Sigmoid colon (tissue), 7 donors: ENCODE results near the gene VAV1. TPM values are rescaled to one million over a fixed set of nuclear protein-coding genes. Genes with fewer than 3 reads are reported as not detected.

Experiments
- DNase-seq: peaks from one replicate; pipeline ENCODE4 v3.0.0-alpha.2; 2019
- H3K27ac ChIP-seq, 4 donors: fragments of 200-600 bp; sonication (generic); one replicate each; pipeline ENCODE4 v1.5.1; 2016 to 2019; ENCODE audit warnings: mild to moderate bottlenecking in 1 of 4
- H3K27me3 ChIP-seq, 3 donors: fragments of 200-600 bp; sonication (generic); one replicate each; pipeline ENCODE4 v1.5.1; 2019; ENCODE audit warnings: mild to moderate bottlenecking in 1 of 3
- H3K36me3 ChIP-seq, 4 donors: fragments of 200-600 bp; sonication (generic); one replicate each; pipeline ENCODE4 v1.5.1; 2016 to 2019
- H3K4me1 ChIP-seq, 4 donors: fragments of 200-600 bp; sonication (generic); one replicate each; pipeline ENCODE4 v1.5.1; 2017 to 2019
- H3K4me3 ChIP-seq, 4 donors: fragments of 200-600 bp; sonication (generic); one replicate each; pipeline ENCODE4 v1.5.1; 2017 to 2019; ENCODE audit warnings: mild to moderate bottlenecking in 2 of 4, moderate library complexity in 1 of 4
- H3K9me3 ChIP-seq, 4 donors: fragments of 200-600 bp in 3 of 4; sonication (generic) in 3 of 4; one replicate each; pipeline versions ENCODE4 v1.5.1 to v1.6.1; 2013 to 2019
- CTCF ChIP-seq, 4 experiments: fragments of 450-650 bp in 3 of 4; fragments of 200-600 bp in 1 of 4; IDR thresholded peaks; one replicate each; pipeline ENCODE4 v1.5.1; 2016 to 2019; ENCODE audit warnings: antibody characterized with exemption in 4 of 4, mild to moderate bottlenecking in 3 of 4, moderate library complexity in 2 of 4
- EP300 ChIP-seq, 4 donors: sonication (generic); formaldehyde crosslinking; IDR thresholded peaks; one replicate each; pipeline ENCODE4 v1.6.1; 2017; ENCODE audit warnings: antibody characterized with exemption in 4 of 4
- POLR2A ChIP-seq, 2 donors: fragments of 450-650 bp; IDR thresholded peaks; one replicate each; pipeline ENCODE4 v1.6.1; 2016; ENCODE audit warnings: antibody characterized with exemption in 2 of 2, mild to moderate bottlenecking in 2 of 2, moderate library complexity in 2 of 2
- POLR2AphosphoS5 ChIP-seq, 4 donors: sonication (generic); formaldehyde crosslinking; IDR thresholded peaks; one replicate each; pipeline ENCODE4 v1.6.1; 2017; ENCODE audit warnings: antibody characterized with exemption in 4 of 4
- WGBS, 2 donors: extraction: QIAGEN DNeasy Blood & Tissue Kit; methylation state at CpG; one replicate each; pipeline ENCODE4 v1.1.7; 2013; 5-methylcytosine and 5-hydroxymethylcytosine counted together
- intact Hi-C: fragments of 100-400 bp; cut with DNase I; formaldehyde crosslinking; loops from one replicate; pipeline ENCODE4 v1.15.1; 2023
- polyA plus RNA-seq, 3 donors: library from polyadenylated mRNA; stranded (reverse); fragments of 200-250 nt; gene quantifications; one replicate each; pipeline ENCODE4 v1.2.3, GENCODE V29; 2013
- total RNA-seq, 4 donors: library from RNA; depleted of rRNA; stranded (reverse); fragments of >200 nt; gene quantifications; one replicate each; pipeline ENCODE4 v1.1.0, GENCODE V29; 2016
- donor health status: healthy with polysubstance abuse.
- donor health status: Bipolar disorder and iron deficiency.
- donor health status: healthy.

The VAV1 gene
- total and polyA plus RNA-seq, 7 donors = 2.4 to 18.9 (median 4.1) TPM

GRCh38 chr19:6779206-6779605, 6.7 kb downstream of the VAV1 start:
- intact Hi-C loops = no loop called here
- TF ChIP-seq POLR2AphosphoS5 (IDR thresholded peaks at IDR 0.05) (no peak), POLR2A (IDR thresholded peaks at IDR 0.05) (no peak), CTCF (IDR thresholded peaks at IDR 0.05) (no peak), EP300 (IDR thresholded peaks at IDR 0.05) (no peak)
- Histone ChIP-seq H3K4me1 (no peaks in the 10 kb centered on the region), H3K36me3 (no peaks in the 10 kb centered on the region), H3K27ac (no peak overlapping the region), H3K9me3 (no peaks in the 10 kb centered on the region), H3K27me3 (no peaks in the 10 kb centered on the region), H3K4me3 (no peak overlapping the region)
- no peak for DNase-seq
- 76 to 80% methylated on average over 4 of the region's 4 CpGs for WGBS, 2 donors

GRCh38 chr19:6787393-6787792, 14.9 kb downstream of the VAV1 start:
- no peaks in the 10 kb centered on the region for H3K4me1 ChIP-seq

GRCh38 chr19:6788896-6789295, 16.4 kb downstream of the VAV1 start:
- 88 to 90% methylated on average over 4 of the region's 4 CpGs for WGBS, 2 donors

More at GRCh38 chr19:6787393-6787792, 14.9 kb downstream of the VAV1 start:
- DNase-seq = no peak
- H3K4me3 ChIP-seq = no peak overlapping the region
- 84 to 96% methylated on average over 4 of the region's 4 CpGs for WGBS, 2 donors
- no peaks in the 10 kb centered on the region for H3K9me3 ChIP-seq
- TF ChIP-seq POLR2A (IDR thresholded peaks at IDR 0.05) (no peak), CTCF (IDR thresholded peaks at IDR 0.05) (no peak), EP300 (IDR thresholded peaks at IDR 0.05) (no peak), POLR2AphosphoS5 (IDR thresholded peaks at IDR 0.05) (no peak)
- H3K27ac ChIP-seq = no peak overlapping the region
- intact Hi-C loops = no loop called here
- peaks cover 0 to 3% (median 0%) of the 10 kb centered on the region in 3 donors for H3K27me3 ChIP-seq
- no peaks in the 10 kb centered on the region for H3K36me3 ChIP-seq

GRCh38 chr19:6790194-6791128, 18.0 kb downstream of the VAV1 start:
- Histone ChIP-seq H3K27ac (no peak overlapping the region), H3K9me3 (peaks cover 0 to 8% (median 2%) of the 10 kb centered on the region in 4 donors), H3K4me3 (no peak overlapping the region), H3K27me3 (peaks cover 0 to 1% (median 0%) of the 10 kb centered on the region in 3 donors), H3K36me3 (no peaks in the 10 kb centered on the region), H3K4me1 (no peaks in the 10 kb centered on the region)
- no peak for TF ChIP-seq POLR2AphosphoS5 (IDR thresholded peaks at IDR 0.05)
- TF ChIP-seq CTCF (IDR thresholded peaks at IDR 0.05) = no peak
- 65 to 69% methylated on average over 5 of the region's 5 CpGs for WGBS, 2 donors
- DNase-seq = no peak
- intact Hi-C loops = no loop called here

More at GRCh38 chr19:6788896-6789295, 16.4 kb downstream of the VAV1 start:
- Histone ChIP-seq H3K36me3 (no peaks in the 10 kb centered on the region), H3K4me1 (no peaks in the 10 kb centered on the region), H3K9me3 (no peaks in the 10 kb centered on the region), H3K4me3 (no peak overlapping the region), H3K27ac (no peak overlapping the region), H3K27me3 (peaks cover 0 to 3% (median 0%) of the 10 kb centered on the region in 3 donors)
- intact Hi-C loops = no loop called here
- no peak for TF ChIP-seq EP300 (IDR thresholded peaks at IDR 0.05)
- no peak for TF ChIP-seq CTCF (IDR thresholded peaks at IDR 0.05)
- no peak for TF ChIP-seq POLR2A (IDR thresholded peaks at IDR 0.05)
- TF ChIP-seq POLR2AphosphoS5 (IDR thresholded peaks at IDR 0.05) = no peak
- DNase-seq = no peak
